MM.1S (cell line): ENCODE measurements around the gene FOXN3.

Source experiments
- EZH2 ChIP-seq: fragments of 300-600 bp; sonication (generic); optimal IDR thresholded peaks from 2 replicates; pipeline ENCODE3; 2017; ENCODE audit warnings: low read depth, mild to moderate bottlenecking, antibody characterized with exemption, low read length, mixed read lengths
- EZH2phosphoT487 ChIP-seq: fragments of 300-600 bp; sonication (generic); IDR thresholded peaks from 2 replicates; pipeline ENCODE4 v1.6.1; 2018; ENCODE audit warnings: antibody characterized with exemption, low read length
- TF ChIP-seq, protein P1 (sequence below): fragments of 300-600 bp; sonication (generic); IDR thresholded peaks from 2 replicates; pipeline ENCODE4 v1.5.1; 2016; ENCODE audit warnings: antibody characterized with exemption, low read length, mixed read lengths

DNA sequence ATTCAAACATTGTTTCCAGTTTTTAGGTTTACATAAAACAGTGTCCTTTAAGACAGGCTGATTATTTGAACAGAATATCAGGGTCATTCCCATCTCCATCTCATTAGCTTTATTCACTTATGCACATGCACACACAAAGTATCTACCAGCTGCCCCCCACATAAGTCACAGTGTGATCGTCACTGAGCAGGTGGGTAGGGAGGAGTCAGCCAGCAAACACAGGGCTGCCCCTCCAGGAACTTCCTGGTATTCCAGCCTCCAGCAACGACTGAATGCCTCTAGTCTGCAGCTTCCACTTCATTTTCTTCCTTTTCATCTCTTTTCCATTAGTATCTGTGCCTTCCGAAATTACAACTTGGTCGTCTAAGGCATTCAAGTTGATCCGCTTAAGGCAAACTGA lies 48.8 kb upstream of the FOXN3 start:
- TF ChIP-seq EZH2 (no peak), EZH2phosphoT487 (no peak)
- TF ChIP-seq, protein P1, sequence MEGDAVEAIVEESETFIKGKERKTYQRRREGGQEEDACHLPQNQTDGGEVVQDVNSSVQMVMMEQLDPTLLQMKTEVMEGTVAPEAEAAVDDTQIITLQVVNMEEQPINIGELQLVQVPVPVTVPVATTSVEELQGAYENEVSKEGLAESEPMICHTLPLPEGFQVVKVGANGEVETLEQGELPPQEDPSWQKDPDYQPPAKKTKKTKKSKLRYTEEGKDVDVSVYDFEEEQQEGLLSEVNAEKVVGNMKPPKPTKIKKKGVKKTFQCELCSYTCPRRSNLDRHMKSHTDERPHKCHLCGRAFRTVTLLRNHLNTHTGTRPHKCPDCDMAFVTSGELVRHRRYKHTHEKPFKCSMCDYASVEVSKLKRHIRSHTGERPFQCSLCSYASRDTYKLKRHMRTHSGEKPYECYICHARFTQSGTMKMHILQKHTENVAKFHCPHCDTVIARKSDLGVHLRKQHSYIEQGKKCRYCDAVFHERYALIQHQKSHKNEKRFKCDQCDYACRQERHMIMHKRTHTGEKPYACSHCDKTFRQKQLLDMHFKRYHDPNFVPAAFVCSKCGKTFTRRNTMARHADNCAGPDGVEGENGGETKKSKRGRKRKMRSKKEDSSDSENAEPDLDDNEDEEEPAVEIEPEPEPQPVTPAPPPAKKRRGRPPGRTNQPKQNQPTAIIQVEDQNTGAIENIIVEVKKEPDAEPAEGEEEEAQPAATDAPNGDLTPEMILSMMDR = no peak
